Neuronal stem cell (in vitro differentiated cells): ENCODE measurements around the gene PRB4.

Experiments
- DNase-seq: peaks from one replicate; pipeline ENCODE4 v3.0.0-alpha.2; 2013; ENCODE audit warnings: low spot score
- H2AFZ ChIP-seq: one replicate; pipeline ENCODE4 v1.6.1; 2013; ENCODE audit warnings: mild to moderate bottlenecking, low read length, inconsistent platforms
- H2AK5ac ChIP-seq: 2 replicates; pipeline ENCODE4 v1.6.1; 2013; ENCODE audit warnings: low read depth, mild to moderate bottlenecking, inconsistent platforms, low read length, moderate library complexity, mixed read lengths
- H2BK120ac ChIP-seq: 2 replicates; pipeline ENCODE4 v1.6.1; 2013; ENCODE audit warnings: low read depth, mild to moderate bottlenecking, inconsistent platforms, low read length, moderate library complexity, mixed read lengths
- H2BK12ac ChIP-seq: one replicate; pipeline ENCODE4 v1.6.1; 2013; ENCODE audit warnings: low read length, inconsistent platforms
- H2BK15ac ChIP-seq: 2 replicates; pipeline ENCODE4 v1.6.1; 2013; ENCODE audit warnings: mild to moderate bottlenecking, low read length, inconsistent platforms, mixed read lengths
- H2BK5ac ChIP-seq: one replicate; pipeline ENCODE4 v1.6.1; 2013; ENCODE audit warnings: inconsistent platforms, mild to moderate bottlenecking, low read length, moderate library complexity
- H3K14ac ChIP-seq: one replicate; pipeline ENCODE4 v1.6.1; 2013; ENCODE audit warnings: low read length, inconsistent platforms
- H3K18ac ChIP-seq: 2 replicates; pipeline ENCODE4 v1.6.1; 2013; ENCODE audit warnings: low read length, inconsistent platforms
- H3K23ac ChIP-seq: 2 replicates; pipeline ENCODE4 v1.6.1; 2013; ENCODE audit warnings: low read depth, mild to moderate bottlenecking, mixed read lengths, low read length, inconsistent platforms; ENCODE audit not compliant: poor library complexity
- H3K27ac ChIP-seq: replicated peaks from 3 replicates; pipeline ENCODE4 v1.5.1; 2013; ENCODE audit warnings: low read length, inconsistent platforms
- H3K27me3 ChIP-seq, 3 experiments: 2 replicates each; pipeline ENCODE4 v1.6.1; 2013; ENCODE audit warnings: low read length in 3 of 3, mild to moderate bottlenecking in 2 of 3, inconsistent platforms in 1 of 3, low read depth in 1 of 3, mixed read lengths in 1 of 3, moderate library complexity in 1 of 3; ENCODE audit not compliant: control insufficient read depth in 3 of 3, insufficient read depth in 3 of 3
- H3K36me3 ChIP-seq, 2 donors: replicated peaks in 1 of 2; 2 replicates each; pipeline ENCODE4 v1.6.1; 2013; ENCODE audit warnings: low read length in 2 of 2; ENCODE audit not compliant: control insufficient read depth in 2 of 2, insufficient read depth in 2 of 2
- H3K4ac ChIP-seq: 2 replicates; pipeline ENCODE4 v1.6.1; 2013; ENCODE audit warnings: inconsistent platforms, mild to moderate bottlenecking, low read length, moderate library complexity
- H3K4me1 ChIP-seq, 2 donors: 1 replicate in 1 of 2; 2 replicates in 1 of 2; pipeline ENCODE4 v1.6.1; 2013; ENCODE audit warnings: low read length in 2 of 2, low read depth in 1 of 2; ENCODE audit not compliant: control insufficient read depth in 2 of 2, insufficient read depth in 1 of 2
- H3K4me2 ChIP-seq: one replicate; pipeline ENCODE4 v1.6.1; 2013; ENCODE audit warnings: mild to moderate bottlenecking, low read length, inconsistent platforms; ENCODE audit not compliant: insufficient read depth, poor library complexity, severe bottlenecking
- H3K4me3 ChIP-seq, 2 donors: 2 replicates each; pipeline ENCODE4 v1.5.1; 2013; ENCODE audit warnings: low read length in 2 of 2, mild to moderate bottlenecking in 2 of 2, inconsistent platforms in 1 of 2, moderate library complexity in 1 of 2
- H3K79me1 ChIP-seq: one replicate; pipeline ENCODE4 v1.6.1; 2013; ENCODE audit warnings: low read depth, mild to moderate bottlenecking, inconsistent platforms, low read length, moderate library complexity
- H3K9ac ChIP-seq: one replicate; pipeline ENCODE4 v1.6.1; 2013; ENCODE audit warnings: mild to moderate bottlenecking, low read depth, low read length, inconsistent platforms; ENCODE audit not compliant: poor library complexity
- H3K9me3 ChIP-seq, 2 donors: replicated peaks in 1 of 2; 2 replicates each; pipeline versions ENCODE3 to v1.6.1; 2013; ENCODE audit warnings: low read length in 2 of 2, mild to moderate bottlenecking in 2 of 2, inconsistent platforms in 1 of 2, low read depth in 1 of 2, mixed read lengths in 1 of 2, moderate library complexity in 1 of 2; ENCODE audit not compliant: control insufficient read depth in 2 of 2, insufficient read depth in 1 of 2
- H4K8ac ChIP-seq: one replicate; pipeline ENCODE4 v1.6.1; 2013; ENCODE audit warnings: low read depth, mild to moderate bottlenecking, inconsistent platforms, low read length, moderate library complexity
- H4K91ac ChIP-seq: one replicate; pipeline ENCODE4 v1.6.1; 2013; ENCODE audit warnings: low read length, low read depth, mild to moderate bottlenecking, inconsistent platforms; ENCODE audit not compliant: poor library complexity
- WGBS, 2 donors: extraction: QIAGEN DNeasy Blood & Tissue Kit; methylation state at CpG; one replicate each; pipeline ENCODE4 v1.1.7; 2013; ENCODE audit warnings: missing lambda C conversion rate in 2 of 2, mixed read lengths in 1 of 2; ENCODE audit not compliant: insufficient read length in 2 of 2, insufficient replicate concordance in 1 of 2; ENCODE audit errors: extremely low coverage in 2 of 2; 5-methylcytosine and 5-hydroxymethylcytosine counted together

Gene PRB4

DNA sequence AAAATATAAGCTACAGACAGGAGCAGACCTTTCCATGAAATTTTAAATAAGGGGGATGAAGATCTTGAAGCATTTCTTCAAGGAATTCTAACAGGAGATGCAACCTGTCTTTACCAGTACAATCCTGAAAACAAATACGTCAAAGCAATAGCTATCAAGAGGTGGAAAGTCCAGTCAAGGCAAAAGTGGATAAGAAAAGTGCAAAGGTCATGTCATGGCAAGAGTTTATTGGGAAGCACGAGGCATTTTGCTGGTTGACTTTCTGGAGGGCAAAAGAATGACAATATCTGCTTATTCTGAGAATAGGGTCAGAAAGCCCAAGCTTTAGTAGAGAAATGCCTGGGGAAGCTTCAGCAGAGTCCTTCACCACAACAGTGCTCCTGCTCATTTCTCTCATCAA, 34.3 kb upstream of the PRB4 start:
- no peaks in the 10 kb centered on the region for H3K36me3 ChIP-seq
- H3K14ac ChIP-seq: no peak overlapping the region
- H3K4ac ChIP-seq: no peak overlapping the region
- H3K27ac ChIP-seq: no peak overlapping the region
- H3K4me3 ChIP-seq: no peak overlapping the region
- no peaks in the 10 kb centered on the region for H3K79me1 ChIP-seq
- H3K9me3 ChIP-seq: no peaks in the 10 kb centered on the region
- DNase-seq: no peak
- H2BK15ac ChIP-seq: no peak overlapping the region
- no peak overlapping the region for H3K4me2 ChIP-seq
- H4K91ac ChIP-seq: no peak overlapping the region
- no peak overlapping the region for H3K18ac ChIP-seq
- no peak overlapping the region for H2BK5ac ChIP-seq
- WGBS, 2 donors: no CpG with 5 or more reads among the region's 2 CpGs
- no peak overlapping the region for H4K8ac ChIP-seq
- H3K23ac ChIP-seq: no peak overlapping the region
- no peak overlapping the region for H2BK120ac ChIP-seq
- H2BK12ac ChIP-seq: no peak overlapping the region
- no peak overlapping the region for H2AFZ ChIP-seq
- no peak overlapping the region for H3K9ac ChIP-seq
- H3K27me3 ChIP-seq: no peaks in the 10 kb centered on the region
- H3K4me1 ChIP-seq: no peaks in the 10 kb centered on the region
- H2AK5ac ChIP-seq: no peak overlapping the region

DNA sequence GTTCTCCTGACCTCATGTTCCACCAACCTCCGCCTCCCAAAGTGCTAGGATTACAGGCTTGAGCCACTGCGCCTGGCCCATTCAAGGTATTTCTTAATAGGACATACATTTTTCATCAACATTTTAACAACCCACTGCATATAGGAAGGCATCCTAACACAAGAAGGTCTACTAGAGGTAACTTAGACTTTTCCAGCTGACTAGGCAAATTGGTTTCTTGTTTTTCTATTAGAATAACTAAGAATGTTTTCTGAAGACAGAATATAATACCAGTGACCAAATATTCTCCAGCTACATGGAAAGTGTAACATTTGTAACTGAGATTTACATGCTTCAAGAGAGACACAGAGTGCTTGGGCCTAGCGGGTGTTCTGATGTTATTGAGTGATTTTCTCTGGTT, 14.2 kb upstream of the PRB4 start:
- no peak overlapping the region for H3K23ac ChIP-seq

DNA sequence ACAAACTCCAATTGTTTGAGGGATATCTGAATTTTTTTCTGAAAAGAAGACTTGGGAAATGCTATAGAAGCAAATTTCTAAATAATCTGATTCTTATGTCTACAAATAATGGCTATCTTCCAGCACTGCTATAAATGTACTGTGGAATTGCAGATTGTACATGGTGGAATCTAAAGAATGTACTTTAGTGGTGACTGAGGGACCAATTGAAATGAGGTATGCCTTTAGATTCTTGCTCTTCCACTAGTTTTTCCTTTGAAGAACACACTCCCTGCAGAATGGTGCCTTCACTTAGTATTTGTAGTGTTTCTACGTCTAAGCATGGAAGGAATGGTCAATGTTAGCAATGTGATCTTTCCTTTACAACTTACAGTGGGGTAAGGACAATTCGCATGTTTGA, 11.7 kb upstream of the PRB4 start:
- WGBS, 2 donors: no CpG with 5 or more reads among the region's 2 CpGs
- Histone ChIP-seq H3K4ac (no peak overlapping the region), H3K18ac (no peak overlapping the region), H2BK5ac (no peak overlapping the region), H4K91ac (no peak overlapping the region), H2AK5ac (no peak overlapping the region), H3K9me3 (no peaks in the 10 kb centered on the region), H2BK120ac (no peak overlapping the region), H3K23ac (no peak overlapping the region), H3K9ac (no peak overlapping the region), H3K27me3 (no peaks in the 10 kb centered on the region), H3K79me1 (no peaks in the 10 kb centered on the region), H2BK12ac (no peak overlapping the region), H4K8ac (no peak overlapping the region), H3K14ac (no peak overlapping the region), H2BK15ac (no peak overlapping the region), H3K4me1 (no peaks in the 10 kb centered on the region), H3K4me2 (no peak overlapping the region), H3K4me3 (no peak overlapping the region), H3K27ac (no peak overlapping the region), H3K36me3 (no peaks in the 10 kb centered on the region), H2AFZ (no peak overlapping the region)
- no peak for DNase-seq

More for the DNA sequence above, 14.2 kb upstream of the PRB4 start:
- Histone ChIP-seq H2AK5ac (no peak overlapping the region), H3K27ac (no peak overlapping the region), H3K4me1 (no peaks in the 10 kb centered on the region), H3K4me3 (no peak overlapping the region), H3K36me3 (no peaks in the 10 kb centered on the region), H2BK15ac (no peak overlapping the region), H2BK120ac (no peak overlapping the region), H3K27me3 (no peaks in the 10 kb centered on the region), H2BK5ac (no peak overlapping the region), H2BK12ac (no peak overlapping the region), H2AFZ (no peak overlapping the region), H3K18ac (no peak overlapping the region), H3K4me2 (no peak overlapping the region), H4K91ac (no peak overlapping the region), H3K9ac (no peak overlapping the region), H3K4ac (no peak overlapping the region), H3K14ac (no peak overlapping the region), H3K9me3 (no peaks in the 10 kb centered on the region), H4K8ac (no peak overlapping the region), H3K79me1 (no peaks in the 10 kb centered on the region)
- no peak for DNase-seq
- no CpG with 5 or more reads among the region's 3 CpGs for WGBS, 2 donors

DNA sequence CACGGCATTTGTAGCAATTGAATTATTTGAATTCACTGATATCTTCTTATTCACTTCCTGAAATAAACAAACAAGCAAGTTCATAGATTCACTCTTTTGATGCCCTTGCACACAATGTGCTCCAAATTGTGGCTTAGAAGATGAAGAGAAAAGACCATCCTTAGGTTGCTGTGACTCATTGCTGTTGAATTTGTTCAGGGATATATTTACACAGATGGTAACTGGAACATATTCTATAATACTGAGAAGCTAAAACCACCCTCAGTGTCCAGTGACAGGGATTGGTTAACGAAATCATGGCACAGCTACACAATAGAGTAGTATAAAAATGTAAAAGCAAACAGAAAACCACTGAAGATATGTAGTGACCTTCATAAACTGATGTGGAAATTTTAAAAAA, 3.1 kb downstream of the PRB4 start:
- no peak overlapping the region for H2BK5ac ChIP-seq
- H3K4me3 ChIP-seq: no peak overlapping the region
- DNase-seq: no peak
- no peak overlapping the region for H3K27ac ChIP-seq
- no peak overlapping the region for H2BK120ac ChIP-seq
- no peak overlapping the region for H2BK12ac ChIP-seq
- no peak overlapping the region for H3K9ac ChIP-seq
- H4K8ac ChIP-seq: no peak overlapping the region
- no peak overlapping the region for H3K14ac ChIP-seq
- no peak overlapping the region for H3K23ac ChIP-seq
- H2BK15ac ChIP-seq: no peak overlapping the region
- no peaks in the 10 kb centered on the region for H3K79me1 ChIP-seq
- H3K4ac ChIP-seq: no peak overlapping the region
- no peak overlapping the region for H2AK5ac ChIP-seq
- H4K91ac ChIP-seq: no peak overlapping the region
- no peak overlapping the region for H3K4me2 ChIP-seq
- no peaks in the 10 kb centered on the region for H3K36me3 ChIP-seq
- H3K18ac ChIP-seq: no peak overlapping the region
- no peaks in the 10 kb centered on the region for H3K4me1 ChIP-seq
- no peaks in the 10 kb centered on the region for H3K27me3 ChIP-seq
- WGBS, 2 donors: no CpG with 5 or more reads among the region's 2 CpGs
- no peaks in the 10 kb centered on the region for H3K9me3 ChIP-seq
- no peak overlapping the region for H2AFZ ChIP-seq
